Nephron (organoid): ENCODE data around the gene VAMP5.
A peak's percentile ranks its signal among the peaks of the same experiment; 100 is the strongest.
"Not testable (repeated sequence)": the region's sequence is repeated elsewhere in the genome, so short reads cannot be mapped to it uniquely, and the experiment has no call there.

Source experiments
- H3K27ac Mint-ChIP-seq, 3 experiments: 2 replicates each; pipeline ENCODE4 v1.8.0; 2020; ENCODE audit warnings: mixed read lengths in 3 of 3, mild to moderate bottlenecking in 2 of 3, moderate library complexity in 1 of 3
- H3K27me3 Mint-ChIP-seq: 2 replicates; pipeline ENCODE4 v1.8.0; 2021; ENCODE audit warnings: low read depth, mild to moderate bottlenecking, moderate library complexity, mixed read lengths
- H3K36me3 Mint-ChIP-seq: 2 replicates; pipeline ENCODE4 v1.8.0; 2020; ENCODE audit warnings: low read depth, mixed read lengths
- H3K4me1 Mint-ChIP-seq: 2 replicates; pipeline ENCODE4 v1.8.0; 2020; ENCODE audit warnings: mixed read lengths
- H3K4me3 Mint-ChIP-seq, 3 experiments: 2 replicates each; pipeline ENCODE4 v1.8.0; 2020; ENCODE audit warnings: mild to moderate bottlenecking in 3 of 3, mixed read lengths in 3 of 3, moderate library complexity in 2 of 3
- H3K9me3 Mint-ChIP-seq: 2 replicates; pipeline ENCODE4 v1.8.0; 2020; ENCODE audit warnings: mixed read lengths
- TF ChIP-seq, protein P1 (sequence below), 3 experiments: fragments of 200-600 bp; sonication (generic); IDR thresholded peaks; one replicate each; pipeline ENCODE4 v1.5.0; 2021; ENCODE audit warnings: antibody characterized with exemption in 3 of 3; ENCODE audit not compliant: unreplicated experiment in 3 of 3

Gene VAMP5

DNA sequence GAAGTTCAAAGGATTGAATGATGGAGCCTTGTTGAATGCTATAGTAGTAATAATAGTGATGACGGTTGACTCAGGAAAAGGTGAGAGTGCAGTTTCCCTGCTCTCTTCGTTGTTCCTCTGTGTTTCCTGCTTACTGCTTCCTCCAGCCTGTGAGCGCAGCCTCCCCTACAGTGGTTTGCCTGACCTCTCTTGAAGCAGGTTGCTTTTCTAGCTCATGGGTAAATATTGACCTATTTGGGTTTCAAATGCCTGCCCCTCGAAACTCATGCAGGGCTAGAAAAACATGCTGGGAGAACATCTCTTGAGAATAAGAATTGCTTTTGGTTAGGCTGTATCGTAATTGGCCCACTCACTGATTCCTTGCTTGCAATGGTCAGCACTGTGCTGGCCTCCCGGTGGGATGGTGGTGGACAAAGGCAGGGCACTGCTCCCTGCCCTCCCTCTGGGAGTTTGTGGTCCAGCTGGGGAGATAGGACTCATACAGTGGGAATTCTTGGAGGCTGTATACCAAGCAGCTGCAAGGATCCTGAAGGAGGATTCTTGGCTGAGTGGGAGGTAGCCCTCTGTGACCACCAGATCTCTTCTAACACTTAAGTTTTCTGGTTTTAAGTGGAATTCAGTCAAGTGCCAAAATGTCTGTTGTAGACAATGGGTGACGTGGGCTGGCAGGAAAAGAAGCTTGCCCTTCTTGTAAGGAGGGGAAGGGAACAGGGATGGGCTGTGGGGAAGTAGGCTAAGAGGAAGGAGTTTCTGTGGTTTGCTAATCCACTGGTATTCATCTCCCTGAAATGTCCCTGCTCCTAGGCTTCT lies 6.0 kb downstream of the VAMP5 start:
- TF ChIP-seq, protein P1, sequence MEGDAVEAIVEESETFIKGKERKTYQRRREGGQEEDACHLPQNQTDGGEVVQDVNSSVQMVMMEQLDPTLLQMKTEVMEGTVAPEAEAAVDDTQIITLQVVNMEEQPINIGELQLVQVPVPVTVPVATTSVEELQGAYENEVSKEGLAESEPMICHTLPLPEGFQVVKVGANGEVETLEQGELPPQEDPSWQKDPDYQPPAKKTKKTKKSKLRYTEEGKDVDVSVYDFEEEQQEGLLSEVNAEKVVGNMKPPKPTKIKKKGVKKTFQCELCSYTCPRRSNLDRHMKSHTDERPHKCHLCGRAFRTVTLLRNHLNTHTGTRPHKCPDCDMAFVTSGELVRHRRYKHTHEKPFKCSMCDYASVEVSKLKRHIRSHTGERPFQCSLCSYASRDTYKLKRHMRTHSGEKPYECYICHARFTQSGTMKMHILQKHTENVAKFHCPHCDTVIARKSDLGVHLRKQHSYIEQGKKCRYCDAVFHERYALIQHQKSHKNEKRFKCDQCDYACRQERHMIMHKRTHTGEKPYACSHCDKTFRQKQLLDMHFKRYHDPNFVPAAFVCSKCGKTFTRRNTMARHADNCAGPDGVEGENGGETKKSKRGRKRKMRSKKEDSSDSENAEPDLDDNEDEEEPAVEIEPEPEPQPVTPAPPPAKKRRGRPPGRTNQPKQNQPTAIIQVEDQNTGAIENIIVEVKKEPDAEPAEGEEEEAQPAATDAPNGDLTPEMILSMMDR (IDR thresholded peaks at IDR 0.05; ENCODE audit: unreplicated experiment in 3 of 3): no peak
- no peaks in the 10 kb centered on the region for H3K27me3 Mint-ChIP-seq
- H3K36me3 Mint-ChIP-seq: no peaks in the 10 kb centered on the region
- H3K4me3 Mint-ChIP-seq: peak overlapping the region; percentile 39 to 52 (median 46)
- H3K4me1 Mint-ChIP-seq: peaks cover 42% of the 10 kb centered on the region
- no peaks in the 10 kb centered on the region for H3K9me3 Mint-ChIP-seq
- H3K27ac Mint-ChIP-seq: peak overlapping the region; percentile 77 to 88 (median 84)

DNA sequence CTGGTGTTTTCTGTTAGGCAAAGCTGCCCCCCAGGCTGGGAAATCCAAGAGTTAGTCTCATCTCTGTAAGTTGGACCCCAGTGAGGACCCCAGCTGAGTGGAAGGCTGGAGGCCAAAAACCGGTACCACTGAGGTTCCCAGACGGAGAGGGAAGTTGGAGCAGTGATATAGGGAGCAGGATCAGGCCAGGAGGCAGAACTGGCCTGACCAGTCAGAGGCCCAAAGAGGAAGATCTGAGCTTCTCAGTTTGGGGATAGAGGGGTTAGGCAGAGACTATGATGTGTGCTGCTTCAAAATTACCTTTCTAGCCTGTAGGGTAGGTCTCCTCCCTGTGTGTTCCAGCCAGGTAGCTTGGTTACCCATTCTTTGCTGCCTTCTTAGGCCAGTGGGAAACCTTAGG lies 6.7 kb downstream of the VAMP5 start:
- Mint-ChIP-seq H3K36me3 (no peaks in the 10 kb centered on the region), H3K9me3 (no peaks in the 10 kb centered on the region), H3K4me1 (peaks cover 39% of the 10 kb centered on the region), H3K27ac (peak overlapping the region; percentile 77 to 88 (median 84)), H3K4me3 (peak overlapping the region in 1 of 3 experiments; percentile 39), H3K27me3 (no peaks in the 10 kb centered on the region)
- TF ChIP-seq, protein P1 (IDR thresholded peaks at IDR 0.05; ENCODE audit: unreplicated experiment in 3 of 3): no peak

DNA sequence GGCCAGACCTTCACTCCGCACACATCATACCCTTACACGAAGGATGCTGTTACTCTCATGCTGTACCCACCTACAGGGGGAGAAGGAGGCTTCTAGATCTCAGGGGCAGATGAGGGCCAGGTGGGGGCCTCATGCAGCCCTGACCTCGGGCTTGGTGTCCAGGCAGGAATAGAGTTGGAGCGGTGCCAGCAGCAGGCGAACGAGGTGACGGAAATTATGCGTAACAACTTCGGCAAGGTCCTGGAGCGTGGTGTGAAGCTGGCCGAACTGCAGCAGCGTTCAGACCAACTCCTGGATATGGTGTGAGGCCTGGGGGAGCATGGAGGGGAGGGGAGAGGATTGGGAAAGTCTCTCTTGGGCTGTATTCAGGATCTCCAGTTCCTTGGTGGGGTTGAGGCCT lies 7.3 kb downstream of the VAMP5 start:
- H3K4me1 Mint-ChIP-seq: peaks cover 39% of the 10 kb centered on the region
- peak overlapping the region; percentile 14 to 45 (median 26) for H3K4me3 Mint-ChIP-seq
- no peaks in the 10 kb centered on the region for H3K36me3 Mint-ChIP-seq
- H3K9me3 Mint-ChIP-seq: no peaks in the 10 kb centered on the region
- no peaks in the 10 kb centered on the region for H3K27me3 Mint-ChIP-seq
- H3K27ac Mint-ChIP-seq: peak overlapping the region in 1 of 3 experiments; percentile 88
- TF ChIP-seq, protein P1 (IDR thresholded peaks at IDR 0.05; ENCODE audit: unreplicated experiment in 3 of 3): no peak

DNA sequence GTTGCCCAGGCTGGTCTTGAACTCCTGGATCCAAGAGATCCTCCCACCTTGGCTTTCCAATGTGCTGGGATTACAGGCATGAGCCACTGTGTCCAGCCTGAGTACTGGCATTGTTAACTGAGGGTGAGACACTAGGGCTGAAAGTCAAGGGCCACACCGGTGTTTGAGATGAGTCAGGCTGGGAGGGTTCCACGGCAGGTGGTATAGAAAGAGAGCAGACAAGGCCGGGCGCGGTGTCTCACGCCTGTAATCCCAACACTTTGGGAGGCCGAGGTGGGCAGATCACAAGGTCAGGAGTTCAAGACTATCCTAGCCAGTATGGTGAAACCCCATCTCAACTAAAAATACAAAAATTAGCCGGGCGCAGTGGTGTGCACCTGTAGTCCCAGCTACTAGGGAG lies 8.1 kb downstream of the VAMP5 start:
- H3K9me3 Mint-ChIP-seq, H3K36me3 Mint-ChIP-seq, H3K27ac Mint-ChIP-seq, H3K27me3 Mint-ChIP-seq: not testable (repeated sequence)
- Mint-ChIP-seq H3K4me3 (peak overlapping the region in 2 of 3 experiments; percentile 26 to 44), H3K4me1 (peaks cover 38% of the 10 kb centered on the region)

DNA sequence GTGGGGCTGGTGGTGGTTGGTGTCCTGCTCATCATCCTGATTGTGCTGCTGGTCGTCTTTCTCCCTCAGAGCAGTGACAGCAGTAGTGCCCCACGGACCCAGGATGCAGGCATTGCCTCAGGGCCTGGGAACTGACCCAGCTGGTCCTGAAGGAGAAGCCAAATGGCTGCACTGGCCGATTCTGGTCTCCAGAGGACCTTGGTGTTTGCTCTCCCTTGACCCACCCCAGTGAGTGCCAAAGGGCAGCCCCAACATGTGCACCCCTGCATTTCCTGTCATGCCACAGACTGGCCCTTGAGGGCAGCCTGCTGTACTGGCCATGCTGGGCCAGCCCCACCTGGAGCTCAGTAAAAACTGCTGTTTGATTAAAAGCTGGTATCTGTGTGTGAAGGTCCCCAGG lies 8.8 kb downstream of the VAMP5 start:
- peak overlapping the region; percentile 8 to 100 (median 38) for H3K4me3 Mint-ChIP-seq
- peaks cover 33% of the 10 kb centered on the region for H3K4me1 Mint-ChIP-seq
- no peaks in the 10 kb centered on the region for H3K27me3 Mint-ChIP-seq
- TF ChIP-seq, protein P1 (IDR thresholded peaks at IDR 0.05; ENCODE audit: unreplicated experiment in 3 of 3): no peak
- H3K27ac Mint-ChIP-seq: no peak overlapping the region
- no peaks in the 10 kb centered on the region for H3K36me3 Mint-ChIP-seq
- H3K9me3 Mint-ChIP-seq: no peaks in the 10 kb centered on the region

DNA sequence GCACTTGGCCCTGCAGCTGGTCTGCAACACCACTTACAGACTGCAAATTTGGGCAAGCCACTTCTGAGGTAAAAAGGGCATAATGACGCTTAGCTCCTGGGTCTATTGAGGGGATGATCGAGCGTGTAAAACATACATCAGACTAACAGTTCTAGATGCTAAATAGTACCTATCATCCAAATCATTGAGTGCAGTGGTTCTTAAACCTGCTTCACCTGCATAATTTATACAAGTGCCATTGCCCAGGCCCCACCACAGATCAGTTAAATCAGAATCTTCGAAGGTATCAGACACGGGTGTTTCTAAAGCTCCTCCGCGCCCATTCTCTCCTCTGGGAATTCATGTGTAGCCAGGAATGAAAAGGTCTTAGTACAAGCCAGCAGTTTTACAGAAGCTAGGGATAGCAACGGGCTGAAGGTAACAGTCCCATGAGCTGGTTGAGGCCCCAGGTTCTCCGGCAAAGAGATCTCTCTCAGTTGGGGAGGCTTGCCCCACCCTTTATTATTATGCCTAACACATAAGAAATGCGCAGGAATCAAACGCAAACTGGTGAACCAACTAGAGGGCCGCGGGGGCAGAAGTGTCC lies 10.6 kb downstream of the VAMP5 start:
- TF ChIP-seq, protein P1 (IDR thresholded peaks at IDR 0.05; ENCODE audit: unreplicated experiment in 3 of 3): no peak
- no peaks in the 10 kb centered on the region for H3K9me3 Mint-ChIP-seq
- no peaks in the 10 kb centered on the region for H3K36me3 Mint-ChIP-seq
- H3K4me1 Mint-ChIP-seq: peaks cover 25% of the 10 kb centered on the region
- peak overlapping the region; percentile 86 to 96 (median 92) for H3K27ac Mint-ChIP-seq
- H3K4me3 Mint-ChIP-seq: peak overlapping the region; percentile 97 to 100 (median 98)
- no peaks in the 10 kb centered on the region for H3K27me3 Mint-ChIP-seq
